A673 (cell line): ENCODE results near the gene CDH4. TPM values are rescaled to one million over a fixed set of nuclear protein-coding genes. Genes with fewer than 3 reads are reported as not detected.

ENCODE experiments used
- BruUV-seq: library from RNA; stranded (reverse); fragments of 400-500 nt; replicated peaks from 2 replicates; lab custom pipeline; 2021; lab: Mats Ljungman, UMichigan
- CTCF ChIA-PET: fragments of 300-600 bp; sonication (Branson Sonifier 250); formaldehyde crosslinking; loops from one replicate; lab custom pipeline; 2022; ENCODE audit warnings: antibody characterized with exemption; lab: Charles Lee
- POLR2A ChIA-PET: fragments of 300-600 bp; sonication (Branson Sonifier 250); formaldehyde crosslinking; loops from one replicate; lab custom pipeline; 2022; ENCODE audit warnings: antibody characterized with exemption; ENCODE audit not compliant: low non-redundant PET; lab: Charles Lee
- DNase-seq: peaks from one replicate; pipeline ENCODE4 v3.0.0-alpha.2; 2015; ENCODE audit warnings: low spot score
- H3K27ac ChIP-seq: fragments of 200-600 bp; sonication (generic); 2 replicates; pipeline ENCODE4 v1.5.1; 2016; ENCODE audit warnings: mixed run types, low read depth, mild to moderate bottlenecking, mixed read lengths, antibody characterized with exemption, low read length; ENCODE audit not compliant: poor library complexity, severe bottlenecking
- H3K27me3 ChIP-seq: fragments of 200-600 bp; sonication (generic); replicated peaks from 2 replicates; pipeline ENCODE4 v1.6.1; 2017; ENCODE audit warnings: mixed run types, low read depth, mild to moderate bottlenecking, mixed read lengths, antibody characterized with exemption, low read length; ENCODE audit not compliant: insufficient read depth, poor library complexity
- H3K36me3 ChIP-seq: fragments of 200-600 bp; sonication (generic); 2 replicates; pipeline ENCODE4 v1.6.1; 2016; ENCODE audit warnings: mixed run types, mild to moderate bottlenecking, mixed read lengths, antibody characterized with exemption, low read length; ENCODE audit not compliant: insufficient read depth, poor library complexity, severe bottlenecking
- H3K4me1 ChIP-seq: fragments of 200-600 bp; sonication (generic); 2 replicates; pipeline ENCODE4 v1.6.1; 2017; ENCODE audit warnings: mixed run types, mild to moderate bottlenecking, mixed read lengths, antibody characterized with exemption, low read length; ENCODE audit not compliant: insufficient read depth, poor library complexity, severe bottlenecking
- H3K4me3 ChIP-seq: fragments of 200-600 bp; sonication (generic); 2 replicates; pipeline ENCODE4 v1.5.1; 2016; ENCODE audit warnings: low read depth, mixed run types, mild to moderate bottlenecking, mixed read lengths, low read length; ENCODE audit not compliant: poor library complexity, severe bottlenecking
- H3K9me3 ChIP-seq: fragments of 200-600 bp; sonication (generic); 2 replicates; pipeline ENCODE4 v1.6.1; 2016; ENCODE audit warnings: mixed run types, low read depth, mild to moderate bottlenecking, mixed read lengths, antibody characterized with exemption, low read length; ENCODE audit not compliant: poor library complexity, severe bottlenecking
- CTCF ChIP-seq: fragments of 300-800, 200-600 bp; sonication (generic); conservative IDR thresholded peaks from 2 replicates; pipeline ENCODE4 v1.5.1; 2017; ENCODE audit warnings: low read depth, mild to moderate bottlenecking, antibody characterized with exemption, low read length, moderate library complexity, mixed read lengths
- EZH2 ChIP-seq: fragments of 200-600 bp; sonication (generic); IDR thresholded peaks from 2 replicates; pipeline ENCODE4 v1.6.1; 2017; ENCODE audit warnings: borderline replicate concordance, low read depth, mild to moderate bottlenecking, mixed read lengths, antibody characterized with exemption, low read length; ENCODE audit not compliant: poor library complexity, severe bottlenecking
- intact Hi-C: fragments of 100-400 bp; cut with micrococcal nuclease; formaldehyde crosslinking; loops from one replicate; pipeline ENCODE4 v1.10.0; 2022; ENCODE audit not compliant: unreplicated experiment
- total RNA-seq: library from RNA; stranded (reverse); gene quantifications from 2 replicates; pipeline ENCODE4 v1.2.3, GENCODE V29; 2021

The CDH4 gene
- total RNA-seq, 1 experiment from 2014 or later: 8.3 TPM

GRCh38 chr20:61814244-61814643 is 562.2 kb downstream of the CDH4 start:
- ChIA-PET POLR2A (no interaction called here), CTCF (no interaction called here)
- no peaks in the 10 kb centered on the region for H3K9me3 ChIP-seq
- no peak for DNase-seq
- TF ChIP-seq CTCF (no peak), EZH2 (no peak)
- no peaks in the 10 kb centered on the region for H3K36me3 ChIP-seq
- no peaks in the 10 kb centered on the region for H3K4me1 ChIP-seq
- no peak overlapping the region for H3K4me3 ChIP-seq
- intact Hi-C loops: no loop called here
- H3K27ac ChIP-seq: no peak overlapping the region
- H3K27me3 ChIP-seq: peaks cover 17% of the 10 kb centered on the region
- BruUV-seq: no TSS peak

DNA sequence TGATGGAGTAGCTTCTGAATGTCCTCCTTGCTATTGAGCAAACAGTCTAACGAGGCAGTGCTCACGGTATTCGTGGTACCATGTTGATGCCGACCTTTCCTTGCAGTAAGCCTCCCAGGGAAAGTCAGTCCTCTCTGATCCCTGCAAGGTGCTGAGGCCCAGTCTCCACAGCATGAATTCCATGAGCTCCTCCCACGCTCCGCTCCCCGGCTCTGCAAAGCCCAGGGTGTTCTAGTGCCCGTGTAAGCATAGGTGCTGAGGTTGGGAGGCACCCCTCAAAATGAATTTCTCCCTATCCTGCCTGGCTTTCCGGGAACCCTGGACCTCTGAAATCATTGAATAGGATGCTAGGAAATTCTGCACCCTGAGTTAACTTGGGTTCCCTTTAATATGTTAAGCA is 562.7 kb downstream of the CDH4 start:
- CTCF ChIA-PET: no interaction called here
- no peak overlapping the region for H3K27ac ChIP-seq
- H3K36me3 ChIP-seq: no peaks in the 10 kb centered on the region
- no peaks in the 10 kb centered on the region for H3K4me1 ChIP-seq
- BruUV-seq: no TSS peak
- no peaks in the 10 kb centered on the region for H3K9me3 ChIP-seq
- intact Hi-C loops: no loop called here
- POLR2A ChIA-PET: no interaction called here
- DNase-seq: no peak
- H3K4me3 ChIP-seq: no peak overlapping the region
- TF ChIP-seq EZH2: no peak
- no peak for TF ChIP-seq CTCF
- peaks cover 18% of the 10 kb centered on the region for H3K27me3 ChIP-seq

DNA sequence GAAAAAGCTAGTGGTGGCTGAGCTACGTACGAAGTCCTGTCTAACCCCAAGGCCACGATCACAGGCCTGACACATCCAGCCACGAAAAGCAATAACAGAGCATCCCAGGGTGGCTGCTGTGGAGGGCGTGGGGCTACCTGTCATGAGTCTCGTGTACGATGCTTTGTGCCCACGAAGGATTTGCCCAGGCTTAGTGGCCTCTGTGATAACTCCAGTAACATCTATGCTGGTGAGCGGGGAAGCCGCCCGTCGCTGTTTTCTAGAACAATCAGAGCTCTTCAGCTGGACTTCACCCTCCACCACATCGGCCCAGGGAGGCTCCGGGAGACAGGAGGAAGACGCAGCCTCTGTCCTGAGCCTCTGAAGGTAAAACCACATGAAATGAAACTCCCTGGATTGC is 563.1 kb downstream of the CDH4 start:
- intact Hi-C loops: no loop called here
- ChIA-PET POLR2A (no interaction called here), CTCF (no interaction called here)
- DNase-seq: no peak
- H3K27ac ChIP-seq: no peak overlapping the region
- H3K4me3 ChIP-seq: no peak overlapping the region
- TF ChIP-seq EZH2: no peak
- TF ChIP-seq CTCF: no peak
- no peaks in the 10 kb centered on the region for H3K4me1 ChIP-seq
- no TSS peak for BruUV-seq
- H3K36me3 ChIP-seq: no peaks in the 10 kb centered on the region
- H3K9me3 ChIP-seq: no peaks in the 10 kb centered on the region
- peaks cover 20% of the 10 kb centered on the region for H3K27me3 ChIP-seq
